HepG2 (cell line): ENCODE measurements around the gene TSHZ1. TPM values are rescaled to one million over a fixed set of nuclear protein-coding genes. Genes with fewer than 3 reads are reported as not detected.

Source experiments
- ATAC-seq: fragments of 200-7000 bp; cut with Tn5 transposase; 3 replicates; pipeline ENCODE4 v1.9.1; 2020; ENCODE audit warnings: mild to moderate bottlenecking, moderate library complexity
- BruUV-seq: library from RNA; stranded (reverse); fragments of 400-500 nt; replicated peaks from 2 replicates; lab custom pipeline; 2021; lab: Mats Ljungman, UMichigan
- CTCF ChIA-PET: fragments of 300-600 bp; formaldehyde crosslinking; extraction: SDS; loops from one replicate; lab custom pipeline; 2021; ENCODE audit warnings: low total read pairs, inconsistent platforms, low intra/inter-chr PET ratio; lab: Yijun Ruan, JAX
- POLR2A ChIA-PET: fragments of 350-600 bp; sonication (Branson Sonifier 250); formaldehyde crosslinking; loops from one replicate; lab custom pipeline; 2020; ENCODE audit warnings: antibody characterized with exemption, inconsistent platforms; lab: Yijun Ruan, JAX
- DNase-seq: peaks from one replicate; pipeline ENCODE4 v3.0.0-alpha.2; 2015; ENCODE audit warnings: low spot score
- FAIRE-seq: peaks from 3 replicates; lab custom pipeline; 2011; peaks lifted over from hg19 to GRCh38; lab: Jason Lieb, UNC
- H2AFZ ChIP-seq: one replicate; pipeline ENCODE4 v1.6.1; 2011; ENCODE audit warnings: low read length, inconsistent platforms
- H3K27ac ChIP-seq: fragments of 300-600 bp; 3 replicates; pipeline ENCODE4 v1.8.0; 2011; ENCODE audit warnings: mixed run types, mild to moderate bottlenecking, mixed read lengths, low read length, inconsistent platforms; ENCODE audit not compliant: insufficient read depth; ENCODE audit errors: extremely low read length
- H3K27me3 ChIP-seq, 2 experiments: fragments of 200-600 bp in 1 of 2; 2 replicates in 1 of 2; 3 replicates in 1 of 2; pipeline versions ENCODE4 v1.6.0 to v1.8.0; 2011; ENCODE audit warnings: low read length in 2 of 2, mild to moderate bottlenecking in 2 of 2, moderate library complexity in 2 of 2, inconsistent platforms in 1 of 2; ENCODE audit not compliant: insufficient read depth in 2 of 2, control insufficient read depth in 1 of 2
- H3K36me3 ChIP-seq, 2 experiments: fragments of 200-600 bp in 1 of 2; replicated peaks in 1 of 2; 2 replicates in 1 of 2; 3 replicates in 1 of 2; pipeline versions ENCODE4 v1.5.1 to v1.8.0; 2011; ENCODE audit warnings: low read length in 2 of 2, inconsistent platforms in 1 of 2; ENCODE audit not compliant: insufficient read depth in 2 of 2, control insufficient read depth in 1 of 2
- H3K4me1 ChIP-seq: 2 replicates; pipeline ENCODE4 v1.5.1; 2012; ENCODE audit warnings: low read length, inconsistent platforms; ENCODE audit not compliant: insufficient read depth
- H3K4me2 ChIP-seq: 2 replicates; pipeline ENCODE4 v1.6.0; 2011; ENCODE audit warnings: low read depth, low read length, inconsistent platforms
- H3K4me3 ChIP-seq, 3 experiments: fragments of 200-600 bp in 1 of 3; sonication (generic), shearing (Covaris generic) in 1 of 3; replicated peaks in 1 of 3; 2 replicates each; pipeline ENCODE4 v1.5.1; 2011 to 2016; ENCODE audit warnings: low read length in 3 of 3, inconsistent platforms in 2 of 3, low read depth in 2 of 3, mild to moderate bottlenecking in 2 of 3, control low read depth in 1 of 3, mixed read lengths in 1 of 3; ENCODE audit not compliant: insufficient read depth in 1 of 3
- H3K79me2 ChIP-seq: one replicate; pipeline ENCODE4 v1.6.1; 2011; ENCODE audit warnings: low read length, inconsistent platforms; ENCODE audit not compliant: insufficient read depth
- H3K9ac ChIP-seq: 2 replicates; pipeline ENCODE4 v1.6.0; 2011; ENCODE audit warnings: mild to moderate bottlenecking, low read depth, low read length, inconsistent platforms; ENCODE audit not compliant: insufficient read depth
- H3K9me3 ChIP-seq: 2 replicates; pipeline ENCODE4 v1.5.1; 2012; ENCODE audit warnings: mild to moderate bottlenecking, low read length
- H4K20me1 ChIP-seq: 2 replicates; pipeline ENCODE4 v1.6.0; 2011; ENCODE audit warnings: inconsistent platforms, mild to moderate bottlenecking, low read length, moderate library complexity; ENCODE audit not compliant: insufficient read depth
- ARID3A ChIP-seq: IDR thresholded peaks from 2 replicates; pipeline ENCODE4 v1.6.1; 2012; ENCODE audit warnings: low read depth, low read length, improper control_type of control experiment
- CENPX ChIP-seq: sonication (generic); formaldehyde crosslinking; IDR thresholded peaks from 2 replicates; pipeline ENCODE4 v1.9.0; 2021; ENCODE audit warnings: mild to moderate bottlenecking, missing genetic modification reagents, moderate library complexity
- LRRFIP1 ChIP-seq: sonication (generic); formaldehyde crosslinking; conservative IDR thresholded peaks from 2 replicates; pipeline ENCODE4 v1.4.0; 2020; ENCODE audit warnings: missing genetic modification reagents
- MTERF4 ChIP-seq: sonication (generic); formaldehyde crosslinking; IDR thresholded peaks from 2 replicates; pipeline ENCODE4 v1.8.0; 2023; ENCODE audit warnings: mild to moderate bottlenecking, missing genetic modification reagents
- MTF2 ChIP-seq: sonication (generic); formaldehyde crosslinking; IDR thresholded peaks from 2 replicates; pipeline ENCODE4 v1.5.0; 2020; ENCODE audit warnings: missing genetic modification reagents, borderline replicate concordance
- NFIB ChIP-seq: sonication (generic); formaldehyde crosslinking; IDR thresholded peaks from 2 replicates; pipeline ENCODE4 v1.9.0; 2021; ENCODE audit warnings: missing genetic modification reagents, mild to moderate bottlenecking, borderline replicate concordance
- SP4 ChIP-seq: sonication (generic); formaldehyde crosslinking; IDR thresholded peaks from 2 replicates; pipeline ENCODE4 v1.8.1; 2023; ENCODE audit warnings: mild to moderate bottlenecking, missing genetic modification reagents
- ZBTB44 ChIP-seq: sonication (generic); formaldehyde crosslinking; IDR thresholded peaks from 2 replicates; pipeline ENCODE4 v1.4.0; 2020; ENCODE audit warnings: missing genetic modification reagents
- ZNF414 ChIP-seq: sonication (generic); formaldehyde crosslinking; IDR thresholded peaks from 2 replicates; pipeline ENCODE4 v1.5.0; 2020; ENCODE audit warnings: missing genetic modification reagents
- ZNF543 ChIP-seq: sonication (generic); formaldehyde crosslinking; IDR thresholded peaks from 2 replicates; pipeline ENCODE4 v1.4.0; 2020; ENCODE audit warnings: mild to moderate bottlenecking, missing genetic modification reagents
- ZNF674 ChIP-seq: sonication (generic); formaldehyde crosslinking; IDR thresholded peaks from 2 replicates; pipeline ENCODE4 v1.5.0; 2020; ENCODE audit warnings: low read depth, mild to moderate bottlenecking, missing genetic modification reagents
- WGBS: methylation state at CpG from one replicate; pipeline ENCODE4 v1.1.6; 2017; ENCODE audit warnings: low lambda C conversion rate; 5-methylcytosine and 5-hydroxymethylcytosine counted together
- in situ Hi-C: cut with HindIII; loops from 2 replicates; pipeline ENCODE4 v1.10.0; 2017; ENCODE audit warnings: low pct_unique_long_range_greater_than_20kb; ENCODE audit not compliant: extremely low pct_ligation_motif_present
- intact Hi-C: fragments of 100-400 bp; cut with micrococcal nuclease; formaldehyde crosslinking; loops from one replicate; pipeline ENCODE4 v1.10.0; 2022; ENCODE audit not compliant: unreplicated experiment
- polyA plus RNA-seq, 8 experiments: library from polyadenylated mRNA; depleted of rRNA in 3 of 8; stranded (reverse) in 7 of 8; unstranded in 1 of 8; fragments of >200 nt; fragmentation: Illumina TruSeq in 4 of 8; extraction: Trizol in 4 of 8; gene quantifications; 2 replicates each; pipeline versions ENCODE4 v1.2.1 to v1.2.3, GENCODE V29; 2011 to 2016; ENCODE audit warnings: low read depth in 4 of 8, missing spikeins in 1 of 8, mixed read lengths in 1 of 8; ENCODE audit not compliant: insufficient read depth in 1 of 8
- total RNA-seq, 5 experiments: library from RNA; depleted of rRNA; stranded (reverse); fragments of >200 nt; fragmentation: Illumina TruSeq; extraction: Trizol; gene quantifications; 2 replicates each; pipeline ENCODE4 v1.2.3, GENCODE V29; 2016; ENCODE audit warnings: low read depth in 1 of 5

Gene TSHZ1
- total and polyA plus RNA-seq, 2 of the 13 experiments (the other 11 are each of a cell fraction or from before 2014, with no cell fraction given) = 2.5 to 2.7 TPM

- Histone ChIP-seq H3K4me2 (no peak overlapping the region), H3K9ac (no peak overlapping the region), H3K4me1 (no peaks in the 10 kb centered on the region), H4K20me1 (no peaks in the 10 kb centered on the region), H3K27me3 (no peaks in the 10 kb centered on the region), H3K79me2 (no peaks in the 10 kb centered on the region), H3K4me3 (no peak overlapping the region), H3K27ac (no peak overlapping the region)
- FAIRE-seq (no peak), ATAC-seq (no peak), DNase-seq (no peak)
- in situ Hi-C loops = no loop called here
- ChIA-PET POLR2A (no interaction called here), CTCF (no interaction called here)
- WGBS = 96% methylated on average over 3 of the region's 5 CpGs
- intact Hi-C loops = no loop called here
- TF ChIP-seq ARID3A (no peak), NFIB (CRISPR knock-in tag) (no peak), SP4 (CRISPR knock-in tag) (no peak), ZNF414 (CRISPR knock-in tag) (no peak), LRRFIP1 (CRISPR knock-in tag) (no peak), MTF2 (CRISPR knock-in tag) (no peak), MTERF4 (CRISPR knock-in tag) (no peak), ZBTB44 (CRISPR knock-in tag) (no peak), CENPX (CRISPR knock-in tag) (no peak), ZNF674 (no peak), ZNF543 (no peak)
- TF ChIP-seq, all 625 proteins: peak for 0
- no TSS peak for BruUV-seq
- Histone ChIP-seq H3K36me3 (no peaks in the 10 kb centered on the region), H2AFZ (no peak overlapping the region), H3K9me3 (no peaks in the 10 kb centered on the region)
Observed at GRCh38 chr18:75279381-75279780, 68.8 kb downstream of the TSHZ1 start.
